ENCODE data around the gene MYO1D. TPM values are rescaled to one million over a fixed set of nuclear protein-coding genes. Genes with fewer than 3 reads are reported as not detected.
A peak's percentile ranks its signal among the peaks of the same experiment; 100 is the strongest.

The MYO1D gene
- total RNA-seq, 1 experiment from 2014 or later: 1.3 TPM

DNA sequence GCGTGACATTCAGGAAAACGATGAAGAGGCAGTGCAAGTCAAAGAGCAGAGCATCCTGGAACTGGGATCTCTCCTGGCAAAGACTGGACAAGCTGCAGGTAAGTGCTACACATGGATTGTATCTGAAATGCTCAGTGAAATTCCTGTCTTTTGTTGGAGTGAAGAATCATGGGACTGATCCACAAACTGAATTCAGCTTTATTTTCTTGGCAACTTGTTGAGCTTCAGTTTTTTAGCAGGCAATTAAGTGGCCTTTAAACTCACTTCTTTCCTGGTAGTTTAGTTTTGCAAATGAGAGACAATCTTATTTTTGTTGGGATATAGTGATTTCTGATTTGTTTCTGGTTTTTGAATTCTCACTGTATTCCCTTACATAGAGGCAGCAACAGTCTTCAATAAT is 430.0 kb downstream of the MYO1D start:
- in situ Hi-C loops (cut with HindIII; ENCODE audit: low pct_unique_long_range_greater_than_20kb, low sequenced_read_pairs): no loop called here
- BruUV-seq (replicated peaks): no TSS peak
- POLR2A ChIA-PET: interaction anchor here (0.7 kb wide), 1 partner anchor 10 kb away, joined by 5 read pairs; no protein-coding TSS in a partner anchor

DNA sequence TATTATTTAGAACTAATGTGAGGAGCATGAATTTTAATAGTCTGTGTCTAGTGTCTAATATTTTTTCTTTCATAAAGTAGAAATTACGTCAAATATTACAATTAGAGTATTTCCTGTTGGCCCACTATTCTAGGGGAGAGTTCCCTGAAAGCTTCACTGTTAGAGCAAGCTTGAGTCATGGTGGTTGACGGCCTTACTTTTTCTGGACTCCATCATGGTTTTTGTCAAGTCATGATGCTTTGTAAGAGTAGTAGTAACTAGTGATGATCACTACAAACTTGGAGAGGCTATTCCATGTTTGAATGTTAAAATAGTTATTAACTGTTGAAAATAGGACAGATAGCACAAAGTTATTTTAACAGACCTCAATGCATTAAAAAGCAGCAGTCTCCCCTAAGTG is 431.0 kb downstream of the MYO1D start:
- peaks cover 31% of the 10 kb centered on the region for H3K36me3 ChIP-seq (ENCODE audit: control insufficient read depth, insufficient read depth, low read length)
- in situ Hi-C loops (cut with HindIII; ENCODE audit: low pct_unique_long_range_greater_than_20kb, low sequenced_read_pairs): no loop called here
- CTCF ChIA-PET: no interaction called here
- POLR2A ChIA-PET: no interaction called here
- peak overlapping the region; percentile 92 for H3K27ac ChIP-seq (ENCODE audit: low read length)
- H3K4me1 ChIP-seq (ENCODE audit: control insufficient read depth, insufficient read depth, low read length): peaks cover 13% of the 10 kb centered on the region
- DNase-seq (ENCODE audit: low read depth, low spot score) (no peak), ATAC-seq (no peak)
- no peaks in the 10 kb centered on the region for H3K27me3 ChIP-seq (ENCODE audit: control insufficient read depth, insufficient read depth, low read length)
- BruUV-seq (replicated peaks): no TSS peak
- TF ChIP-seq SIN3A (IDR thresholded peaks at IDR 0.05; ENCODE audit: borderline replicate concordance, insufficient read depth, low read depth, low read length): no peak
- TF ChIP-seq, protein P1, sequence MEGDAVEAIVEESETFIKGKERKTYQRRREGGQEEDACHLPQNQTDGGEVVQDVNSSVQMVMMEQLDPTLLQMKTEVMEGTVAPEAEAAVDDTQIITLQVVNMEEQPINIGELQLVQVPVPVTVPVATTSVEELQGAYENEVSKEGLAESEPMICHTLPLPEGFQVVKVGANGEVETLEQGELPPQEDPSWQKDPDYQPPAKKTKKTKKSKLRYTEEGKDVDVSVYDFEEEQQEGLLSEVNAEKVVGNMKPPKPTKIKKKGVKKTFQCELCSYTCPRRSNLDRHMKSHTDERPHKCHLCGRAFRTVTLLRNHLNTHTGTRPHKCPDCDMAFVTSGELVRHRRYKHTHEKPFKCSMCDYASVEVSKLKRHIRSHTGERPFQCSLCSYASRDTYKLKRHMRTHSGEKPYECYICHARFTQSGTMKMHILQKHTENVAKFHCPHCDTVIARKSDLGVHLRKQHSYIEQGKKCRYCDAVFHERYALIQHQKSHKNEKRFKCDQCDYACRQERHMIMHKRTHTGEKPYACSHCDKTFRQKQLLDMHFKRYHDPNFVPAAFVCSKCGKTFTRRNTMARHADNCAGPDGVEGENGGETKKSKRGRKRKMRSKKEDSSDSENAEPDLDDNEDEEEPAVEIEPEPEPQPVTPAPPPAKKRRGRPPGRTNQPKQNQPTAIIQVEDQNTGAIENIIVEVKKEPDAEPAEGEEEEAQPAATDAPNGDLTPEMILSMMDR (IDR thresholded peaks at IDR 0.05): no peak
- TF ChIP-seq, protein P2, sequence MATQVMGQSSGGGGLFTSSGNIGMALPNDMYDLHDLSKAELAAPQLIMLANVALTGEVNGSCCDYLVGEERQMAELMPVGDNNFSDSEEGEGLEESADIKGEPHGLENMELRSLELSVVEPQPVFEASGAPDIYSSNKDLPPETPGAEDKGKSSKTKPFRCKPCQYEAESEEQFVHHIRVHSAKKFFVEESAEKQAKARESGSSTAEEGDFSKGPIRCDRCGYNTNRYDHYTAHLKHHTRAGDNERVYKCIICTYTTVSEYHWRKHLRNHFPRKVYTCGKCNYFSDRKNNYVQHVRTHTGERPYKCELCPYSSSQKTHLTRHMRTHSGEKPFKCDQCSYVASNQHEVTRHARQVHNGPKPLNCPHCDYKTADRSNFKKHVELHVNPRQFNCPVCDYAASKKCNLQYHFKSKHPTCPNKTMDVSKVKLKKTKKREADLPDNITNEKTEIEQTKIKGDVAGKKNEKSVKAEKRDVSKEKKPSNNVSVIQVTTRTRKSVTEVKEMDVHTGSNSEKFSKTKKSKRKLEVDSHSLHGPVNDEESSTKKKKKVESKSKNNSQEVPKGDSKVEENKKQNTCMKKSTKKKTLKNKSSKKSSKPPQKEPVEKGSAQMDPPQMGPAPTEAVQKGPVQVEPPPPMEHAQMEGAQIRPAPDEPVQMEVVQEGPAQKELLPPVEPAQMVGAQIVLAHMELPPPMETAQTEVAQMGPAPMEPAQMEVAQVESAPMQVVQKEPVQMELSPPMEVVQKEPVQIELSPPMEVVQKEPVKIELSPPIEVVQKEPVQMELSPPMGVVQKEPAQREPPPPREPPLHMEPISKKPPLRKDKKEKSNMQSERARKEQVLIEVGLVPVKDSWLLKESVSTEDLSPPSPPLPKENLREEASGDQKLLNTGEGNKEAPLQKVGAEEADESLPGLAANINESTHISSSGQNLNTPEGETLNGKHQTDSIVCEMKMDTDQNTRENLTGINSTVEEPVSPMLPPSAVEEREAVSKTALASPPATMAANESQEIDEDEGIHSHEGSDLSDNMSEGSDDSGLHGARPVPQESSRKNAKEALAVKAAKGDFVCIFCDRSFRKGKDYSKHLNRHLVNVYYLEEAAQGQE (IDR thresholded peaks at IDR 0.05; ENCODE audit: insufficient read depth in 1 of 2, low read depth in 2 of 2, low read length in 1 of 2): no peak
- TF ChIP-seq POLR2AphosphoS5 (IDR thresholded peaks at IDR 0.05; ENCODE audit: low read depth, low read length): no peak
- intact Hi-C loops (cut with micrococcal nuclease; ENCODE audit: unreplicated experiment): no loop called here
- no peaks in the 10 kb centered on the region for H3K9me3 ChIP-seq (ENCODE audit: control insufficient read depth, insufficient read depth, low read depth, low read length)
- H3K4me3 ChIP-seq (ENCODE audit: low read depth in 2 of 2, low read length in 2 of 2): peak overlapping the region; percentile 64 to 99

More for the DNA sequence above, 430.0 kb downstream of the MYO1D start:
- Histone ChIP-seq H3K27ac (ENCODE audit: low read length) (0 out of 2 replicates have a peak overlapping the region, but pooled peaks have one; percentile 5), H3K4me1 (ENCODE audit: control insufficient read depth, insufficient read depth, low read length) (peaks cover 13% of the 10 kb centered on the region), H3K36me3 (ENCODE audit: control insufficient read depth, insufficient read depth, low read length) (peaks cover 37% of the 10 kb centered on the region), H3K27me3 (ENCODE audit: control insufficient read depth, insufficient read depth, low read length) (no peaks in the 10 kb centered on the region), H3K9me3 (ENCODE audit: control insufficient read depth, insufficient read depth, low read depth, low read length) (no peaks in the 10 kb centered on the region), H3K4me3 (ENCODE audit: low read depth in 2 of 2, low read length in 2 of 2) (no peak overlapping the region)
- intact Hi-C loops (cut with micrococcal nuclease; ENCODE audit: unreplicated experiment): no loop called here
- CTCF ChIA-PET: interaction anchor here (0.7 kb wide), 1 partner anchor 59 kb away, joined by 3 read pairs; no protein-coding TSS in a partner anchor
- no peak for TF ChIP-seq POLR2AphosphoS5 (IDR thresholded peaks at IDR 0.05; ENCODE audit: low read depth, low read length)
- TF ChIP-seq, protein P1 (IDR thresholded peaks at IDR 0.05): no peak
- TF ChIP-seq TCF7L2 (IDR thresholded peaks at IDR 0.05; ENCODE audit: low read depth, low read length): no peak
- TF ChIP-seq, protein P2 (IDR thresholded peaks at IDR 0.05; ENCODE audit: insufficient read depth in 1 of 2, low read depth in 2 of 2, low read length in 1 of 2): no peak
- TF ChIP-seq SIN3A (IDR thresholded peaks at IDR 0.05; ENCODE audit: borderline replicate concordance, insufficient read depth, low read depth, low read length): no peak
- ATAC-seq: no peak
- no peak for DNase-seq (ENCODE audit: low read depth, low spot score)

Data from Panc1 (cell line).